Measurements from ENCODE around the gene ABL1.

ABL1 gene

GRCh38 chr9:130920233-130920632 lies 85.2 kb downstream of the ABL1 start:
- Histone ChIP-seq H2AFZ (ENCODE audit: low read depth, low read length) (no peak overlapping the region), H3K9me3 (ENCODE audit: insufficient read depth, low read length, severe bottlenecking) (no peaks in the 10 kb centered on the region), H3K4me1 (ENCODE audit: insufficient read depth, low read length) (no peaks in the 10 kb centered on the region), H4K20me1 (ENCODE audit: insufficient read depth, low read length) (no peaks in the 10 kb centered on the region), H3K79me2 (ENCODE audit: insufficient read depth, low read length) (no peaks in the 10 kb centered on the region), H3K4me3 (ENCODE audit: low read depth in 1 of 2, low read length in 2 of 2) (no peak overlapping the region), H3K36me3 (ENCODE audit: insufficient read depth, low read length) (no peaks in the 10 kb centered on the region), H3K27ac (ENCODE audit: low read length) (no peak overlapping the region), H3K27me3 (ENCODE audit: insufficient read depth, low read length, poor library complexity) (no peaks in the 10 kb centered on the region), H3K9ac (ENCODE audit: low read depth, low read length) (no peak overlapping the region), H3K4me2 (ENCODE audit: insufficient read depth, low read length) (no peak overlapping the region)
- ATAC-seq (ENCODE audit: insufficient read depth, low read depth) (no peak), DNase-seq (no peak)
- TF ChIP-seq EZH2 (IDR thresholded peaks at IDR 0.05; ENCODE audit: borderline replicate concordance, low read depth, low read length, severe bottlenecking) (no peak), CTCF (IDR thresholded peaks at IDR 0.05; ENCODE audit: borderline replicate concordance, extremely low read depth, low read length, poor library complexity, severe bottlenecking) (no peak)

DNA sequence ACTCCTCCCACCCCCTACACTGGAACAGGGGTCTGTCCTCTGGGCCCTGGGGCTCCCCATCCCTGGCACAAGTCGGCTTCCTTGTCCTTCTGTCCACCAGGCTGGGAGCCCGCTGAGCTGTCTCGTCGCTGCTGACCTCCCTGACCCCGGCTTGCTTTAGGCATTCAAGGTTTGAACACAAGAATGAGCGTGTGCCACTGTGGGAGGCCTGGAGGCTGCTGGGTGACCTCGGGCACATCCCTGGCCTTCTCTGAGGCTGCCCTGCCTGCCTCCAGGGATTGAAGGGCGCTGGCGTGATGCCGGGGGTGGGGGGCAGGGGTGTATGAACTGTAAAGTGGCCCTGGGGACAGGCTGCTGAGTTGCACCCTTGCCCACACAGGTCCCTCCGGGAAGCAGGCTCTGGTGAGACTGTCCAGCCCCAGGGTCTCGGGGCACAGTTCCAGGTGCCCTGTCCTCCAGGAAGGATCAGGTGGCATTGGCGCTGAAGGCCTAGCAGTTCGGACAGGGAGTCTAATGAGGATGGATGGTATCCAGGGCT lies 85.8 kb downstream of the ABL1 start:
- H2AFZ ChIP-seq (ENCODE audit: low read depth, low read length), result no peak overlapping the region
- no peaks in the 10 kb centered on the region for H3K9me3 ChIP-seq (ENCODE audit: insufficient read depth, low read length, severe bottlenecking)
- no peaks in the 10 kb centered on the region for H3K27me3 ChIP-seq (ENCODE audit: insufficient read depth, low read length, poor library complexity)
- H3K36me3 ChIP-seq (ENCODE audit: insufficient read depth, low read length), result no peaks in the 10 kb centered on the region
- H3K27ac ChIP-seq (ENCODE audit: low read length), result no peak overlapping the region
- H3K4me2 ChIP-seq (ENCODE audit: insufficient read depth, low read length), result no peak overlapping the region
- no peak overlapping the region for H3K4me3 ChIP-seq (ENCODE audit: low read depth in 1 of 2, low read length in 2 of 2)
- no peaks in the 10 kb centered on the region for H3K4me1 ChIP-seq (ENCODE audit: insufficient read depth, low read length)
- no peak overlapping the region for H3K9ac ChIP-seq (ENCODE audit: low read depth, low read length)
- DNase-seq, result no peak
- no peak for ATAC-seq (ENCODE audit: insufficient read depth, low read depth)
- no peaks in the 10 kb centered on the region for H4K20me1 ChIP-seq (ENCODE audit: insufficient read depth, low read length)
- TF ChIP-seq CTCF (IDR thresholded peaks at IDR 0.05; ENCODE audit: borderline replicate concordance, extremely low read depth, low read length, poor library complexity, severe bottlenecking) (no peak), EZH2 (IDR thresholded peaks at IDR 0.05; ENCODE audit: borderline replicate concordance, low read depth, low read length, severe bottlenecking) (no peak)
- no peaks in the 10 kb centered on the region for H3K79me2 ChIP-seq (ENCODE audit: insufficient read depth, low read length)

DNA sequence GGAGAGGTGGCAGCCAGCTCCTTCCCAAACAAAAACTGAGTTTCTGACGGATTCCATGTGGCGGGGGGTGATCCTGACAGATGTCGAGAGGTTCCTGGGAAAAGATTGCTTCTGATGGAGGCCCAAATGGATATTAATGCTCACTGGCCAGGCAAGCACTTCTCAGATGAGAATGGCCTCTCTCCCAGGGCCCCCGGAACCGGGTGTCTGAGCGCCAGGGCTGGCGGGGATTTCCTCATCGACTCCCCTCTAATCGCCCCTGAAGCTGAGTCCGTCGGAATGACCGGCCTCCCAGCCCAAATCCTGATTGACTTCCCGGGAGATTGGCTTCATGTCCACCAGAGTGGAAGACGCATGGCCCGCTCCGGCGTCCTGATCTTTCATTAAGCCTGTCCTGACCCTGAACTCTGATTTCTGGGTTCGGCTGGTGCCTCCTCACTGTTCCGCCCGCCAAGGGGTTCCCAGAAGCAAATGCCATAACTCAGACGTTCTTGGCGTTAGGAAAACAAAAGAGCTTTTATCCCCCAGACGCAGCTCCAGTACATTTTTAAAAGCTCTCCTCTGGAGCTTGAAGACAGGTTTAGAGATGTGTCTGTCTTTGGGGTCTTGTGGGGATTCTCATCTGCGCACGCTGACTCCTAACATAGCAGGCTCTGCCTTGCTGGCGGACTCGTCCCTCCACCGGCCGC lies 86.4 kb downstream of the ABL1 start:
- H3K4me3 ChIP-seq (ENCODE audit: low read depth in 1 of 2, low read length in 2 of 2), result no peak overlapping the region
- no peaks in the 10 kb centered on the region for H3K79me2 ChIP-seq (ENCODE audit: insufficient read depth, low read length)
- no peaks in the 10 kb centered on the region for H3K4me1 ChIP-seq (ENCODE audit: insufficient read depth, low read length)
- no peaks in the 10 kb centered on the region for H3K9me3 ChIP-seq (ENCODE audit: insufficient read depth, low read length, severe bottlenecking)
- no peak for DNase-seq
- H3K36me3 ChIP-seq (ENCODE audit: insufficient read depth, low read length), result no peaks in the 10 kb centered on the region
- H3K4me2 ChIP-seq (ENCODE audit: insufficient read depth, low read length), result no peak overlapping the region
- ATAC-seq (ENCODE audit: insufficient read depth, low read depth), result no peak
- H3K27ac ChIP-seq (ENCODE audit: low read length), result no peak overlapping the region
- H3K9ac ChIP-seq (ENCODE audit: low read depth, low read length), result no peak overlapping the region
- no peaks in the 10 kb centered on the region for H4K20me1 ChIP-seq (ENCODE audit: insufficient read depth, low read length)
- H2AFZ ChIP-seq (ENCODE audit: low read depth, low read length), result no peak overlapping the region
- TF ChIP-seq CTCF (IDR thresholded peaks at IDR 0.05; ENCODE audit: borderline replicate concordance, extremely low read depth, low read length, poor library complexity, severe bottlenecking) (no peak), EZH2 (IDR thresholded peaks at IDR 0.05; ENCODE audit: borderline replicate concordance, low read depth, low read length, severe bottlenecking) (no peak)
- H3K27me3 ChIP-seq (ENCODE audit: insufficient read depth, low read length, poor library complexity), result no peaks in the 10 kb centered on the region
